ENCODE data around the gene ETV6.

The ETV6 gene

DNA sequence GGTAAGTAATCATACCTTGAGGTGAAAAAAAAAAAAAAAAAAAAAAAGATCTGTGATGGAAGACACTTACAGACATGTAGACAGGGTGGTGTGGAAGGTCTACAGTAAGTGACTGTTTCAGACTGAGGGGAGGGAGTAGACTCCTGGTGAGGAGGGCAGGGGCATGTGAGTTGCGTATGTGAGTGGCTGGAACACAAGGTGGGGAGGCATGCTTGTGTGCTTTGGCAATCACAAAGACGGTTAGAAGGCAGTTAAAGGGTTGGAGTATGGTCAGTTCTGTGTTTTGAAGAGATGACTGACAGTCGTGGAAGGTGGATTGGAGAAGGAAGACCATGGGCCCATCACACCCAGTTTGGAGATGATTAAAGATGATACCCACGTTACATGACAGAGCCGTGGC lies 65.2 kb downstream of the ETV6 start:
- no peak for DNase-seq (ENCODE audit: extremely low read depth in 1 of 2, low read depth in 1 of 2)

DNA sequence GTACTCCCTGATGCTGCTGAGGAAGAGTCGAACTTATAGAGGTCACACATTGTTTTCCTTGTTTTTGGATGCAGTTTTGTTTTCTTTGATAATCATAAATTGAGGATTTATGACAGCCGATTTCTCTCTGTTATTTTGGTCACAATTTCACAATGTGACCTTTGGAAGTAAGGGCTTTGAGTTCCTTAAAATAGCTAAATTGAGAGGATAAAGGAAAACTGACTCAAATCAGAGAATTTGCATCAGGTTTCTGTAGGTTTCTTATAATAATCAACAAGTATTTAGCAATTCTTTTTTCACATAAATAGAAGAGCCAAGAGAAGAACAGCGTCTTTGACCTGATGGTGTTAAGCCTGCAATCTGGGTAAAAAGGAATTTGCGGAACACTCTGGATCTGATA lies 66.1 kb downstream of the ETV6 start:
- DNase-seq (ENCODE audit: extremely low read depth in 1 of 2, low read depth in 1 of 2): no peak

DNA sequence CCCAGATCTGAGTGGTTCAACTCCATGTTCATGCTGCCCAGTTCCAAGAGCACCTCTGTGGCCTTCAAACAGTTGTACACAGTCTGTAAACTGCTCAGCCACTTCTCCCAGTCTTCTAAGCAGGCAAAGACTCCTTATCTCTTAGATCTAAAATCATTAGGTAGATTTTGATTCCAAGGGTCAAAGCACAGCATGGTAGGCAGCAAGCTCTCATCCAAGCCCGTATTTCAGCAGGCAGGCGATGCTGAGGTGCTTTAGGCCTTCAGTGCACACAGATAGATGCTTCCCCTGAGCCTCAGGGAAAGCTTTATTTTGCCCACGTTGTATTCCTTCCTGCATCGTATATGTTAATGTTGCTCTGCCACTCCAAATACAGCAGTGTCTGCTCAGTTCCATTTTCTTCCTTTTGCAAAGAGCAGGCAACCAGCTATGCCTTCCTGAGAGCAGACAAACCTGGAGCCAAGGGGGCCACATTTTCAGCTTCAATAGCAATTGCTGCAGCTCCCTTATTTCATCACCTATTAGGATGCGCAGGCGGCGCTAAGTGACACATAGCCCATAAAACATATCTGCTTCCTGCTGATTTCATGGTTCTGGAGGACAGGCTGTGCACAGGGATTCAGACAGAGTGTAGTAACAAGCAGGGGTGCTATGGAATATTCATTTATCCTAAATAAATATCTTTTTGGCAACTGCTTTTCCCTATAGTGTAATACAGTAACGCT lies 67.5 kb downstream of the ETV6 start:
- DNase-seq (ENCODE audit: extremely low read depth in 1 of 2, low read depth in 1 of 2): no peak

DNA sequence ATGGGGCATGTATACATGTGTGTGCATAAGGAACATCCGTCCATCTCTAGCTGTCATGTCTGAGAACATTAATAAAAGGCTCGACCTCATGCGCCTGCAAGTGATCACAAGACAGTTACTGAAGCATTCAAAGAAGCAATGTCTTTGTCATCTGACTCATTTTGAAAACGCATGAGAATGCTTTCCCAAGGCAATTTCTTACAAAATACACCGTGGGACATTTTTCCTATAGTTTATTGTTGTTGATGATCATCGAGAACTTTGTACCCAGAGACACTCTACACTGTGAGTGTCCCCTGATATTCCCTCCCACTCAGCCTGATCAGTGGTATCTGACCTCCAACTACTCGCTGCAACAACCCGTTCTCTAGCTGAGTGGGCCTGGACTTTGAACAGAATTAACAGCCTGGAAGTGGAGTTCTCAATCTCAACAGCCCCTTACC lies 68.1 kb downstream of the ETV6 start:
- DNase-seq (ENCODE audit: extremely low read depth in 1 of 2, low read depth in 1 of 2): no peak

DNA sequence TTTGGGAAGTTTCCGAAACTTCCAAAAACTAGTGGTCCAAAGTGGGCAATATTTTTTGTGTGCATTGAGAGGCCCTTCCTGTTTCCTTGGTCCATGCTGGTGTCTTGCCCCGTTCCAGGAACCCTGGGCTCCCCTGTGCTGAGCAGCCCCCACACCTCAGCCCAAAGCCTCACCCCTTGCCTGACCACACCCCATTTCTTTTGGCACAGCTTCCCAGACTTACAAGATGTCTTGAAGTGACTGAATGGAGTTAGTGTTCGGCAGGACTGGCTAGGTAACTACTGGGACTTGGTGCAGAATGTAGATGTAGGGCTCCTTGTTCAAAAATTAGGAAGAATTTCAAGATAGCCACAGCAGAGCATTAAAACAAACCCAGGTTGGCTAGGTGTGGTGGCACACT lies 68.6 kb downstream of the ETV6 start:
- DNase-seq (ENCODE audit: extremely low read depth in 1 of 2, low read depth in 1 of 2): no peak

DNA sequence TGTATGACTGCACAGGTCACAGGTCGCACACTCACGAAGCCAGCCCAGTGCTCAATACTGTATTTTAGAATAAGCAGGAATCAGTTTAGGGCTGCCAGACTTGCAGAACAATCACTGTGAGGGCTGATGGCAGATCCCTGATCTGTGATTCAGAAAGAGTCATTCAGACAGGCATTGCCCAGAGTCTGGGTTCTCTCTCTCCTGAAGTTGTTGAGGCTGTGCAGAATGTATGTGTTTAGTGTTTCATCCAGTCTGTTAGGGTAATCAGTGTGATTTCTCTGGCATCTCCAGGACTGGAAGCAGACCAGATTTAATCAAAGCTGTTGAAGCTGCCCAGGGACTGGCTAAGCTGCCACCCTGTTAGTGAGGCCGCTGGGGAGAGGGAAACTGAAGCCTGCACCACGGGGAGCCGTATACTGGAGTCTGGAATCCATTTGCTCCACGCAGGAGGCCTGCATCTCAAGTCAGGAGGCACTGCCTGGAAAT lies 69.3 kb downstream of the ETV6 start:
- DNase-seq (ENCODE audit: extremely low read depth in 1 of 2, low read depth in 1 of 2): no peak

DNA sequence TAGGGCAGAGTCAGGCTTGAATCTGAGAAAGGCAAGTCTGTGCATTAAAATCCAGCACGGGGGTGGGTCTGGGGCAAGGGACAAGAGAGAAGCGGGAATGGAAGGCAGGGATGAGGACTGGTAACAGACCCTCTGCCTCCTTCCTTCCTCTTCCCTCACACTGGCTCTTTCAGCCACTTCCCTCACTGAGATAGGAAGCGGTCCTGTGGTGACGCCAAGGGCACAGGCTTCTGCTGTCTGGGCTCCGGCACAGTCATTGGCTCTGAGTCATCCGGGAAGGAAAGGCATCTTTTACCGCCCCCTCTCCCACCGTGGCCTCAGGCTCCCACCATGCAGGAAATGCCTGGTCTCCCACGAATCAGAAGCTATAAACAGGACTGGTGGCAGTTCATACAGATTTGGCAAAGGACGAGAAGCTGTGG lies 70.2 kb downstream of the ETV6 start:
- DNase-seq (ENCODE audit: extremely low read depth in 1 of 2, low read depth in 1 of 2): peak; percentile 31 to 44

DNA sequence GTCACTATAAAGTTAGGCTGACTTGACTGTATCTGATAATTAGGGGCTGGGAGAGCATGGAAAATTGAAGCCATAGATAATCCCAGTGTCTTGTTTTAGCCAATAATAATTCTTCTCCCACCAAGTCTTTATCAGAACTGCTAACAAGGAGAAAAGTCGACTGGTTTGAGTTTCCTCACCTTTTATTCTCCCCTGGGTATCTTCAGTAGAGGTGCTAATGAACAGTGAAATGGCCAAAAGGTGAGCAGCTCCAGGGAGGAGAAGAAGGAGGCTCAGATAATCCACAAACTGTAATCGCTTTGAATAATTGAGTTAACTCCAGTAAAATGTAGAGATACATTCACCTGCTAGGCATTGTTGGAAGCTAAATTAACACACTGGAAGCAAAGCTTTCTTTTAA lies 72.6 kb downstream of the ETV6 start:
- DNase-seq (ENCODE audit: extremely low read depth in 1 of 2, low read depth in 1 of 2): no peak

DNA sequence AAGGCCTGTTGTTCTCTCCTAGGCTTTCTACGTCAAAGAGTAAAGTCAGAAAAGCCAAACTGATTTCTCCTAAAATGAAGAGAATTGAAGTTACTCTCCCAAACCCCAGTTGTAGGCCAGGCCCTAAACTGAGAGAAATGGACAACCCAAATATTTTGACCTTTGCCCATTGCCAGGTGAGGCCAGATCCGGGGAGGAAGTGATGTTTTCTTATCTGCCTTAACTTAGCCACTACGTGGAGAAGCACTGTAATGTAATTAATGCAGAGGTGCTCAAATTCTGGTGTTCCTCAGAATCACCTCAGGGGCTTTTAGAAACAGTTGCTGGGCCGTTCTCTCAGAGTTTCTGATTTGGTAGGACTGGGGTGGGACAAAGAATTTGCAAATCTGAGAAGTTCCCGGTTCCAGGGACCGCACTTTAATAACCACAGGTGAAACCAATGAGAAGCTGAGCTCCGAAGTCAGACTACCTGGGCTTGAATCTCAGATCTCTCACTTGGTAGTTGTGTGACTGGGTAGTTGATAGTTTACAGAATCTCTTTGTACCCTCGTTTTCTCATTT lies 73.2 kb downstream of the ETV6 start:
- DNase-seq (ENCODE audit: extremely low read depth in 1 of 2, low read depth in 1 of 2): no peak

DNA sequence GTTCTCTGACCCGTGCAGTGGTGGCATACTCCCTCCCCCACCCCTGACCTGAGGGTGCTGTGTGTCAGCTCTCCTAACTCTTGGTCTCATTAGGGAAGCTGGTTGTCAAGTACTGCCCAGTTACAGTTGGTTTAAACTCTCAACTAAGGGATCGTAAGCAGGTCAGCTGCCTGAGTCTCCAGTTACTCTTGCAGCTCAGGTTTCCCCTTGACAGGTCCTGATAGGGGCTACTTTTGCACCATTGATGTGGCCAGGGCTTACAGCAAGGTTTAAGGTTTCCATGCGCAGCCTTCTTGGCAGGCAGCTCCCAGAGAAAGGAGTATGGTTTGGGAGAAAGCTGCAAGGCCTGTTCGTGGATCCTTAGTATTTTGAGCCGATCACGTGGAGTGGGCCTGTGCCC lies 74.5 kb downstream of the ETV6 start:
- DNase-seq (ENCODE audit: extremely low read depth in 1 of 2, low read depth in 1 of 2): no peak

DNA sequence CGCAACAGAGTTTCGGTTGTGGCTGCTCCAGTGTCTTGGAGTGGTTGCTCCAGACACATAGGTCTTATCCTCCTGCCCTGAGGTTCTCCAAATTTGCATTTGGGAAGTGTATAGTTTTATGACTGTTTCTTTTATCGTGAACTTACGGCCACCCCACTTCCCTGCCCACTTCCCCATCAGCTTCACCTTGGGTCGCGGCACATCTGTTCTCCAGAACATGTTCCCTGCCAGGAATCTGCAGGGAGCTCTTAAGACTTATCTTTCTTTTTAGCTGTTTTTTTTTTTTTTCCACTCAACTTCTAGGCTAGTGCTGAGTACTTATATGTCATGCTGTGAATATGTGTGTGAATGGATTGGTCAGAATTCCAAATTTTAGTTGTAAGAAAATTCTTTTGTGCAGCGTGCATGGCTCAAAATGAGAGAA lies 75.4 kb downstream of the ETV6 start:
- no peak for DNase-seq (ENCODE audit: extremely low read depth in 1 of 2, low read depth in 1 of 2)

DNA sequence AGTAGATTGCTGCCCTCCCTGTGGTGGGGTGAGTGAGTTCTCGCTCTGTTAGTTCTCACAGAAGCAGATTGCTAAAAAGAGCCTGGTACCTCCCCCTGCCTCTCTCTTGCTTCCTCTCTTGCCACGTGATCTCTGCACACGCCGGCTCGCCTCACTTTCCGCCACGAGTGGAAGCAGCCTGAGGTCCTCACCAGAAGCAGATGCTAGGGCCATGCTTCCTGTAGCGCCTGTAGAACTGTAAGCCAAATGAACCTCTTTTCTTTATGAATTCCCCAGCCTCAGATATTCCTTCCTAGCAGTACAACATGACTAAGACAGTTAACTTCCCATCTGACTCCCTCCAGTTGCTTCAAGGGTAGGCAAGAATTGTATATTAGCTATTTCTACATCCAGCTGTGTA lies 76.2 kb downstream of the ETV6 start:
- DNase-seq (ENCODE audit: extremely low read depth in 1 of 2, low read depth in 1 of 2): no peak

DNA sequence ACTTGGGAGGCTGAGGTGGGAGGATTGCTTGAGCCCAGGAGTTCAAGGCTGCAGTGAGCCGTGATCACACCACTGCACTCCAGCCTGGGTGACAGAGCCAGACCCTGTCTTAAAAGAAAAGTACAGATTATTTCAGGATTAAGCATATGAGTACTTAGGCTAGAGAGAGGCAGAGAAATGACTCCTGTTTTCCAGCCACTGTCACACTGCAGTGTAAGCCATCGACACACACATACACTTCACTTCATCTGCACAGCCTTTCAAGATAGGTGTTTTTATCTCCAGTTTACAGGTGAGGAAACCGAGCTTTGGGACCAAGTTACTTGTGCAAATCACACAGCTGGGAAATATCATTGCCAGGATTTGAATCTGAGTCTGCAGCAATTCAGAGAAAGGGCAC lies 77.2 kb downstream of the ETV6 start:
- DNase-seq (ENCODE audit: extremely low read depth in 1 of 2, low read depth in 1 of 2): no peak

DNA sequence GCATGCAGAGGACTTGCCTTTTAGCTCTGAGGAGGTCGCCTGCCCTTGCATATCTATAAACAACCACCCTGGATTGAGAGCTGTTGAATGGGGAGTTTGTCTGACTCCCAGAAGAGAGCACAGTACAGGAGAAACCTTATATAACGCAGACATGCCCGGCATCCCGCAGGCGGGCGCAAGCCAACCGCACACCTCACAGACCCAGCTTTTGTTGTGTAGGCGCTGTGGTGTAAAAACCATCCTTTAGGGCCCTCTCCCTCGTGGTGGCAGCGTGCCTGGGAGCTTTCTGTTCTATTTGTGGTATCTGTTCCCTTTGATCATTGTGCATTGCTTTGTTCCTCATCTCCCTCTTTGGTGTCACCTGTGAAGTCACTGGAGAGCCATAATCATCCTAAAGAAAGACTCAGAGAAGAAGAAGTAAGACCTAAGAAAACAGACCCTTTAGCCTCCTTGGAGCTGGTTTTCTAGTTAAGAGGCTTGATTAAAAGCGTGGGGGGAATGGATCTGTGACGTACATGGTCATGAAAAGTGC lies 77.7 kb downstream of the ETV6 start:
- peak; percentile 21 to 46 for DNase-seq (ENCODE audit: extremely low read depth in 1 of 2, low read depth in 1 of 2)

DNA sequence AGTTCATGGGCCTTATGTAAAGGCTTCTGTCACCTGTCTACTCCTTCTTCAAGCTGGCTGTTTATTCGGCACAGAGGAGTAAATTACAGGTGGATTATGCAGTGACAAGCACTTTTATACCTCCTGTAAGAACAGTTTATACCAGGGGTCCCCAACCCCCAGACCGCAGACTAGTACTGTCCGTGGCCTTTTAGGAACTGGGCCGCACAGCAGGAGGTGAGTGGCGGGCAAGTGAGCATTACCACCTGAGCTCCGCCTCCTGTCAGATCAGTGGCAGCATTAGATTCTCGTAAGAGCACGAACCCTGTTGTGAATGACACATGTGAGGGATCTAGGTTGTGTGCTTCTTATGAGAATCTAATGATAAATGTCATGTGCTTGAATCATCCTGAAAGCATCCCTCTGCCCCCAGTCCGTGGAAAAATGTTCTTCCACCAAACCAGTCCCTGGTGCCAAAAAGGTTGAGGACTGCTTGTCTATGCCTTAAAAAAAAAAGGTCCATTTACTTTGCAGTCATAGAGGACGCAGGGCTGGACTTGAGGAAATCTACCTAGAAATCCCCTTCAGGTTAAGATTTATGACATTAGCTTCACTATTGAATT lies 78.8 kb downstream of the ETV6 start:
- no peak for DNase-seq (ENCODE audit: extremely low read depth in 1 of 2, low read depth in 1 of 2)

DNA sequence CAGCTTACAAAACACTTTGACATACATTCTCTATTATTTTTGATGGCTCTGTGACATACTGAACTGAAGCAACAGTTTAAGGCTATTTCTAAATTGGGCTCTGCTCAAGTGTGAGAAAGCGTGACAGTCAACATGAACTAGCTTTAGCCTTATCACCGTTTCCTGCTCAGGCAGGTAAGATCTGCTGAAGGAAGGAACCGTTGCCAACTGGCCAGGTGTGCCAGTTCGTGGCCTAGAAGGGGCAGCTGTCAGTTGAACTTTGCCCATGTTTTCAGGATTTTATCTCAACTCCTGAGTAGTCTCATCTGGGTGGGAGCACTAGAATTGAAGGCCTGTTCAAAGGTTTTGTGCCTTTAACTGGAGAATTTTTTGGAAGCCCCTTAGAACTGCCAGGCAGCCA lies 79.5 kb downstream of the ETV6 start:
- no peak for DNase-seq (ENCODE audit: extremely low read depth in 1 of 2, low read depth in 1 of 2)

DNA sequence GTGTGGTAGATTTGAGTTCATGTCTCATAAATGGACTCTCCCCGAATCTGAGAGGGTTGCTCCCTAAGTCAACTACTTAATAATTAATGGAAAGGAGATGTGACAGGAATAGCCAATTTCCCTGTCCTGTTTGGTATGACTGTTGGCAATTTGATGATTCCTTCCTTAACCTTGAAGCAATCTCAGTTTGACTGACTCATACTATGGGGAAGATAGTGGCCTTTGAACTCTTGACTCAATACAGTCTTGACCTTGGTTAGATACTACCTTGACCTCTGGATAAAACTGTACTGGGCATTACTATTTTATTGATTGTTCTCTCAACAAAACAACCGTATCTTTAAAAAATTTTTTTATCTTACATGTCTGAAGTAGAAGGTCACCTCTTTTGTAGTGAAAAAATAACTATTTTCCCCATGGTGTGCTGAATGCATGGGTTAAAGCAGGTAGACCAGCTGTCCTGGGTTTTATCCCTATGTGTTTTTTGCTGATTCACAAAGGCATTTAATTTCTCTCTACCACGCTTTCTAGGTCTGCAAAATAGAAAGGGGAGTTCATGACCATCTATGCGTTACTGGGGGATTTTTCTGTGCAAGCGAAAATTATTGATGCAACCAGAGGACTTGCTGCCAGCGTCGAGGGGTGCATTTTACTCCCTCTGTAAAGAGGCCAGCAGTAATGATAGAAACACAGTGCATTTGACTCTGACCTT lies 80.1 kb downstream of the ETV6 start:
- DNase-seq (ENCODE audit: extremely low read depth in 1 of 2, low read depth in 1 of 2): no peak

DNA sequence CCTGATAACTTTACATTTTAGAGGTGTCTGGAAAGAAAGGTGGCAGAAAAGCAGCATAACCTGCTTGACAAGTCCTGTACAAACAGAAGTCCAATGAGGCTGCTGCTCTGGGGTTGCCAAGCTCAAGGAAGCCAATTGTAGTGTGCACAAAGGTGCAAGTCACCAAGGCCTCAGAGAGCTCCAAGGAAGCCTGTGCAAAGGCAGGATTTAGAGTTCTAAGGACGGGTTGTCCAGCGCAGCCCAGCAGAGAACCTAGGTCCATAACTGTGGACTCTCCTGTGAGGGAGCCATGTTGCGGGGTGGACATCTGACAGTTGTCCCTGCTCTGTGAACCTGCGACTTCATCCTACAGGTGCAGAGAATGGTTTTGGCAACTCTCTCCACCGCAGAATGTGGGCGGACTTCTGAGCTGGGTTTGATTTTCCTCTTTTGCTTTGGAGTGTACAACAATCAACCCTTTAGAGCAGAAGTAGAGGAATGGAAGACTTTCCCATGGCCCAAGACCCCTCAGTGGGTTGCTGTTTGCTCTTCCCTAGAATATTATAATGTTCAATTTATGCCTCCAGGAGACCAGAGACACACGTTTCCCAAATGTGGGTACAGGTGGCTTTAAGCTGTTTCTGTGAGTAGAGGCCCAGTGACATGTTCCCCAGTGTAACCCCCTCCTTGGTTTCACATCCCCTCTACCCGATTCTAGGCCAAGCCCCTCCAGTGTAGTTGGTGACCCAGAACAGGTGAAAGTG lies 81.0 kb downstream of the ETV6 start:
- no peak for DNase-seq (ENCODE audit: extremely low read depth in 1 of 2, low read depth in 1 of 2)

DNA sequence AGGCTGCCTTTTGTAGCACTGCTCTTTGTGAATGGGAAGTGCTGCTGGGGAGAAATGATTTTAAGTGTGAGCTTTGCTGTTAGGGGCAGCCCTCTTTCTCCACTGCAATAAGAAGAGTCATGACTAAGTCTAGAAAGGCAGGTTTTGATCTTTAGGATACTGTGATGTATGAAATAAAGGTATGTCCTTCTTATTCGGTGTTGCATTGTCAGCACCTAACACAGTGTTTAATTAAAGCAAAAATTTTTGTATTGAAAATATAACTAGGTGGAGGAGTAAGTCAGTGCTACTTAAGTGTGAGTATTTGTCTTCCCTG lies 81.5 kb downstream of the ETV6 start:
- no peak for DNase-seq (ENCODE audit: extremely low read depth in 1 of 2, low read depth in 1 of 2)

DNA sequence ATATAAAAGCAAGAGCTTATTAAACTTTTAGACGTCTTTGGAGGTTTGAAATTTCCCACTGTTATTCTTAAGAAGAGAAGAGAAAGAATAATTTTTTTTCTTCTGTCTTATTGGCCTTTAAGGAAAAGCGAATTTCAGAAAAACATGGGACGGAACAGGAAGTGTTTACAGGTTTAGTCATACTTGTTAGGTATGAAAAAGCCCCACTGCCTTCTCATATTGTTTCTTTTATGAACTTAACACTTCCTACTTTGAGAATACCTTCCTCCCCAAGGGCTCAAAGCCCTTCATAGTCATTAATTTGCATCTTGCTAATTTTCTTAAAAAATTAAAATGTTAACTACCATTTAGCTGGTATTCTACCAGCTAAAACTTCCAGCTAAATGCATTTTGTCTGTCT lies 82.0 kb downstream of the ETV6 start:
- DNase-seq (ENCODE audit: extremely low read depth in 1 of 2, low read depth in 1 of 2): no peak

DNA sequence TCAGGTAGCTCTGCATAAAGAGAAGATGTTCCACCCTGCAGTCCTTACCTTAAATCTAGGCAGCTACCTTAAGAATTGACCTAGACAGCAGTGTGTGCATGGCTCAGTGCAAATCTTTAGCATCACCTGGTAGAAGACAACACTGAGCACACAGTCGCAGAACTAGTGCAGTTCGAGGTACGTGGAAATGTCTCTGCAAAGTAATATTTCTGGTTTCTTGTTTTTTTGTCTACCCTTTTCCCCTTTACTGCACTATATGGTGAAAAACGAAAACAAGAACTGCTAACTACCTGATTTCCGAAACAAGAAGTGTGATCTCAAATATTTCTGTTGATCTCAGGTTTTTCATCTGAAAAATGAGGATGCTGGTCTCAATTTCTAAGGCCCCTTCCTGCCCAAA lies 82.5 kb downstream of the ETV6 start:
- no peak for DNase-seq (ENCODE audit: extremely low read depth in 1 of 2, low read depth in 1 of 2)
